ENCODE data around the gene SCAF4.
A peak's percentile ranks its signal among the peaks of the same experiment; 100 is the strongest.
"Not testable (repeated sequence)": the region's sequence is repeated elsewhere in the genome, so short reads cannot be mapped to it uniquely, and the experiment has no call there.

SCAF4 gene

GRCh38 chr21:31656199-31657095 is 75.5 kb downstream of the SCAF4 start:
- no peak overlapping the region for H3K27ac ChIP-seq (ENCODE audit: low read depth, low read length)
- no peaks in the 10 kb centered on the region for H3K9me2 ChIP-seq (replicated peaks; ENCODE audit: insufficient read depth, low read length)
- no peak for TF ChIP-seq EZH2phosphoT487 (conservative IDR thresholded peaks at IDR 0.05; ENCODE audit: low read length)
- TF ChIP-seq, protein P1, sequence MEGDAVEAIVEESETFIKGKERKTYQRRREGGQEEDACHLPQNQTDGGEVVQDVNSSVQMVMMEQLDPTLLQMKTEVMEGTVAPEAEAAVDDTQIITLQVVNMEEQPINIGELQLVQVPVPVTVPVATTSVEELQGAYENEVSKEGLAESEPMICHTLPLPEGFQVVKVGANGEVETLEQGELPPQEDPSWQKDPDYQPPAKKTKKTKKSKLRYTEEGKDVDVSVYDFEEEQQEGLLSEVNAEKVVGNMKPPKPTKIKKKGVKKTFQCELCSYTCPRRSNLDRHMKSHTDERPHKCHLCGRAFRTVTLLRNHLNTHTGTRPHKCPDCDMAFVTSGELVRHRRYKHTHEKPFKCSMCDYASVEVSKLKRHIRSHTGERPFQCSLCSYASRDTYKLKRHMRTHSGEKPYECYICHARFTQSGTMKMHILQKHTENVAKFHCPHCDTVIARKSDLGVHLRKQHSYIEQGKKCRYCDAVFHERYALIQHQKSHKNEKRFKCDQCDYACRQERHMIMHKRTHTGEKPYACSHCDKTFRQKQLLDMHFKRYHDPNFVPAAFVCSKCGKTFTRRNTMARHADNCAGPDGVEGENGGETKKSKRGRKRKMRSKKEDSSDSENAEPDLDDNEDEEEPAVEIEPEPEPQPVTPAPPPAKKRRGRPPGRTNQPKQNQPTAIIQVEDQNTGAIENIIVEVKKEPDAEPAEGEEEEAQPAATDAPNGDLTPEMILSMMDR (IDR thresholded peaks at IDR 0.05; ENCODE audit: insufficient read depth, low read length, poor library complexity, severe bottlenecking): no peak
- no peak overlapping the region for H3K4me3 ChIP-seq (ENCODE audit: insufficient read depth, low read length, poor library complexity, severe bottlenecking)
- no peaks in the 10 kb centered on the region for H3K36me3 ChIP-seq (ENCODE audit: low read length)
- no peaks in the 10 kb centered on the region for H4K20me1 ChIP-seq (ENCODE audit: low read depth, low read length)
- H3F3A ChIP-seq (ENCODE audit: insufficient read depth): peaks cover 4% of the 10 kb centered on the region; the same call in 1 of the 2 replicates
- peaks cover 15% of the 10 kb centered on the region for H3K79me2 ChIP-seq (ENCODE audit: insufficient read depth, low read length)
- no peaks in the 10 kb centered on the region for H3K9me3 ChIP-seq (ENCODE audit: insufficient read depth, low read length)
- no peak overlapping the region for H3K9ac ChIP-seq (ENCODE audit: low read length)
- H3K4me2 ChIP-seq (ENCODE audit: low read depth, low read length, poor library complexity, severe bottlenecking): no peak overlapping the region
- no peak overlapping the region for H2AFZ ChIP-seq (ENCODE audit: low read depth, low read length, severe bottlenecking)
- H3K27me3 ChIP-seq (ENCODE audit: low read length): no peaks in the 10 kb centered on the region

DNA sequence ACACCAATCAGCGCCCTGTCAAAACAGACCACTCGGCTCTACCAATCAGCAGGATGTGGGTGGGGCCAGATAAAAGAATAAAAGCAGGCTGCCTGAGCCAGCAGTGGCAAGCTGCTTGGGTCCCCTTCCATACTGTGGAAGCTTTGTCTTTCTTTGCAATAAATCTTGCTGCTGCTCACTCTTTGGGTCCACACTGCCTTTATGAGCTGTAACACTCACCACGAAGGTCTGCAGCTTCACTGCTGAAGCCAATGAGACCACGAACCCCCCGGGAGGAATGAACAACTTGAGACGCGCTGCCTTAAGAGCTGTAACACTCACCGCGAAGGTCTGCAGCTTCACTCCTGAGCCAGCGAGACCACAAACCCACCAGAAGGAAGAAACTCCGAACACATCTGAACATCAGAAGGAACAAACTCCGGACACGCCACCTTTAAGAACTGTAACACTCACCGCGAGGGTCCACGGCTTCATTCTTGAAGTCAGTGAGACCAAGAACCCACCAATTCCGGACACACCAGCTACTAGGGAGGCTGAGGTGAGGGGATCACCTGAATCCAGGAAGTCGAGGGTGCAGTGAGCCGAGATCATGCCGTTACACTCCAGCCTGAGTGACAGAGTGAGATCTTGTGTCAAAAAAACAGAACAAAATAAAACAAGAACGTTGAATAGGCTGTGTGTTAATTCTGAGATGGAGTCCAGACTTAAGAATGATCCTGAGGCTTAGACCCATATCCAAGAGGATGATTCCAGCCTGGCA is 76.9 kb downstream of the SCAF4 start:
- not testable (repeated sequence) for H3K9me3 ChIP-seq (ENCODE audit: insufficient read depth, low read length); H3K9me2 ChIP-seq (replicated peaks; ENCODE audit: insufficient read depth, low read length); H3K27me3 ChIP-seq (ENCODE audit: low read length); H3K4me3 ChIP-seq (ENCODE audit: insufficient read depth, low read length, poor library complexity, severe bottlenecking); H3K4me2 ChIP-seq (ENCODE audit: low read depth, low read length, poor library complexity, severe bottlenecking); H3K36me3 ChIP-seq (ENCODE audit: low read length); H4K20me1 ChIP-seq (ENCODE audit: low read depth, low read length); H3K27ac ChIP-seq (ENCODE audit: low read depth, low read length); H3F3A ChIP-seq (ENCODE audit: insufficient read depth); H3K79me2 ChIP-seq (ENCODE audit: insufficient read depth, low read length); H3K9ac ChIP-seq (ENCODE audit: low read length)
- H2AFZ ChIP-seq (ENCODE audit: low read depth, low read length, severe bottlenecking): peak overlapping the region; percentile 46

GRCh38 chr21:31654340-31654739 is 77.6 kb downstream of the SCAF4 start:
- H2AFZ ChIP-seq (ENCODE audit: low read depth, low read length, severe bottlenecking): no peak overlapping the region
- no peaks in the 10 kb centered on the region for H4K20me1 ChIP-seq (ENCODE audit: low read depth, low read length)
- no peaks in the 10 kb centered on the region for H3K9me2 ChIP-seq (replicated peaks; ENCODE audit: insufficient read depth, low read length)
- no peaks in the 10 kb centered on the region for H3K79me2 ChIP-seq (ENCODE audit: insufficient read depth, low read length)
- H3K9me3 ChIP-seq (ENCODE audit: insufficient read depth, low read length): peaks cover 7% of the 10 kb centered on the region; the same call in 1 of the 2 replicates
- H3K27ac ChIP-seq (ENCODE audit: low read depth, low read length): no peak overlapping the region
- H3K9ac ChIP-seq (ENCODE audit: low read length): no peak overlapping the region
- no peaks in the 10 kb centered on the region for H3K27me3 ChIP-seq (ENCODE audit: low read length)
- H3K4me2 ChIP-seq (ENCODE audit: low read depth, low read length, poor library complexity, severe bottlenecking): no peak overlapping the region
- no peak overlapping the region for H3K4me3 ChIP-seq (ENCODE audit: insufficient read depth, low read length, poor library complexity, severe bottlenecking)
- H3F3A ChIP-seq (ENCODE audit: insufficient read depth): peaks cover 4% of the 10 kb centered on the region; the same call in 1 of the 2 replicates
- TF ChIP-seq, protein P1 (IDR thresholded peaks at IDR 0.05; ENCODE audit: insufficient read depth, low read length, poor library complexity, severe bottlenecking): no peak
- TF ChIP-seq EZH2phosphoT487 (conservative IDR thresholded peaks at IDR 0.05; ENCODE audit: low read length): no peak
- H3K36me3 ChIP-seq (ENCODE audit: low read length): no peaks in the 10 kb centered on the region

DNA sequence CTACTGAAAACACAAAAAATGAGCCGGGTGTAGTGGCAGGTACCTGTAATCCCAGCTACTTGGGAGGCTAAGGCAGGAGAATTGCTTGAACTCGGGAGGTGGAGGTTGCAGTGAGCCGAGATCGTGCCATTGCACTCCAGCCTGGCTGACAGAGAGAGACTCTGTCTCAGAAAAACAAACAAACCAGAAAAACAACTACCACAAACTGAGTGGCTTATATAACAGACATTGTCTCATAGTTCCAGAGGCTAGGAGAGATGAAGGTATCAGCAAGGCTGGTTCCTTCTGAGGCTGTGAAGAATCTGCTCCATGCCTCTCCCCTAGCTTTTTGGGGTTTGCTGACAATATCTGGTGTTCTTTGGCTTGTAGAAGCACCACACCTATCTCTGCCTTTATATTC is 80.4 kb downstream of the SCAF4 start:
- not testable (repeated sequence) for H3F3A ChIP-seq (ENCODE audit: insufficient read depth); H3K4me3 ChIP-seq (ENCODE audit: insufficient read depth, low read length, poor library complexity, severe bottlenecking); H2AFZ ChIP-seq (ENCODE audit: low read depth, low read length, severe bottlenecking); H3K4me2 ChIP-seq (ENCODE audit: low read depth, low read length, poor library complexity, severe bottlenecking); H3K9me2 ChIP-seq (replicated peaks; ENCODE audit: insufficient read depth, low read length); H4K20me1 ChIP-seq (ENCODE audit: low read depth, low read length); H3K27me3 ChIP-seq (ENCODE audit: low read length); H3K9me3 ChIP-seq (ENCODE audit: insufficient read depth, low read length); H3K27ac ChIP-seq (ENCODE audit: low read depth, low read length); H3K9ac ChIP-seq (ENCODE audit: low read length); H3K79me2 ChIP-seq (ENCODE audit: insufficient read depth, low read length); H3K36me3 ChIP-seq (ENCODE audit: low read length)

Measured in SU-DHL-6 (cell line).